HepG2 (cell line): ENCODE data around the gene TTC39B. TPM values are rescaled to one million over a fixed set of nuclear protein-coding genes. Genes with fewer than 3 reads are reported as not detected.

ENCODE experiments used
- ATAC-seq: fragments of 200-7000 bp; cut with Tn5 transposase; 3 replicates; pipeline ENCODE4 v1.9.1; 2020; ENCODE audit warnings: mild to moderate bottlenecking, moderate library complexity
- BruUV-seq: library from RNA; stranded (reverse); fragments of 400-500 nt; replicated peaks from 2 replicates; lab custom pipeline; 2021; lab: Mats Ljungman, UMichigan
- CTCF ChIA-PET: fragments of 300-600 bp; formaldehyde crosslinking; extraction: SDS; loops from one replicate; lab custom pipeline; 2021; ENCODE audit warnings: low total read pairs, inconsistent platforms, low intra/inter-chr PET ratio; lab: Yijun Ruan, JAX
- POLR2A ChIA-PET: fragments of 350-600 bp; sonication (Branson Sonifier 250); formaldehyde crosslinking; loops from one replicate; lab custom pipeline; 2020; ENCODE audit warnings: antibody characterized with exemption, inconsistent platforms; lab: Yijun Ruan, JAX
- DNase-seq: peaks from one replicate; pipeline ENCODE4 v3.0.0-alpha.2; 2015; ENCODE audit warnings: low spot score
- FAIRE-seq: peaks from 3 replicates; lab custom pipeline; 2011; peaks lifted over from hg19 to GRCh38; lab: Jason Lieb, UNC
- H2AFZ ChIP-seq: one replicate; pipeline ENCODE4 v1.6.1; 2011; ENCODE audit warnings: low read length, inconsistent platforms
- H3K27ac ChIP-seq: fragments of 300-600 bp; 3 replicates; pipeline ENCODE4 v1.8.0; 2011; ENCODE audit warnings: mixed run types, mild to moderate bottlenecking, mixed read lengths, low read length, inconsistent platforms; ENCODE audit not compliant: insufficient read depth; ENCODE audit errors: extremely low read length
- H3K27me3 ChIP-seq, 2 experiments: fragments of 200-600 bp in 1 of 2; 2 replicates in 1 of 2; 3 replicates in 1 of 2; pipeline versions ENCODE4 v1.6.0 to v1.8.0; 2011; ENCODE audit warnings: low read length in 2 of 2, mild to moderate bottlenecking in 2 of 2, moderate library complexity in 2 of 2, inconsistent platforms in 1 of 2; ENCODE audit not compliant: insufficient read depth in 2 of 2, control insufficient read depth in 1 of 2
- H3K36me3 ChIP-seq, 2 experiments: fragments of 200-600 bp in 1 of 2; replicated peaks in 1 of 2; 2 replicates in 1 of 2; 3 replicates in 1 of 2; pipeline versions ENCODE4 v1.5.1 to v1.8.0; 2011; ENCODE audit warnings: low read length in 2 of 2, inconsistent platforms in 1 of 2; ENCODE audit not compliant: insufficient read depth in 2 of 2, control insufficient read depth in 1 of 2
- H3K4me1 ChIP-seq: 2 replicates; pipeline ENCODE4 v1.5.1; 2012; ENCODE audit warnings: low read length, inconsistent platforms; ENCODE audit not compliant: insufficient read depth
- H3K4me2 ChIP-seq: 2 replicates; pipeline ENCODE4 v1.6.0; 2011; ENCODE audit warnings: low read depth, low read length, inconsistent platforms
- H3K4me3 ChIP-seq, 3 experiments: fragments of 200-600 bp in 1 of 3; sonication (generic), shearing (Covaris generic) in 1 of 3; replicated peaks in 1 of 3; 2 replicates each; pipeline ENCODE4 v1.5.1; 2011 to 2016; ENCODE audit warnings: low read length in 3 of 3, inconsistent platforms in 2 of 3, low read depth in 2 of 3, mild to moderate bottlenecking in 2 of 3, control low read depth in 1 of 3, mixed read lengths in 1 of 3; ENCODE audit not compliant: insufficient read depth in 1 of 3
- H3K79me2 ChIP-seq: one replicate; pipeline ENCODE4 v1.6.1; 2011; ENCODE audit warnings: low read length, inconsistent platforms; ENCODE audit not compliant: insufficient read depth
- H3K9ac ChIP-seq: 2 replicates; pipeline ENCODE4 v1.6.0; 2011; ENCODE audit warnings: mild to moderate bottlenecking, low read depth, low read length, inconsistent platforms; ENCODE audit not compliant: insufficient read depth
- H3K9me3 ChIP-seq: 2 replicates; pipeline ENCODE4 v1.5.1; 2012; ENCODE audit warnings: mild to moderate bottlenecking, low read length
- H4K20me1 ChIP-seq: 2 replicates; pipeline ENCODE4 v1.6.0; 2011; ENCODE audit warnings: inconsistent platforms, mild to moderate bottlenecking, low read length, moderate library complexity; ENCODE audit not compliant: insufficient read depth
- ATF7-NPFF ChIP-seq: sonication (generic); formaldehyde crosslinking; IDR thresholded peaks from 2 replicates; pipeline ENCODE4 v1.8.1; 2023; ENCODE audit warnings: mild to moderate bottlenecking, low read depth, missing genetic modification reagents, moderate library complexity
- EP300 ChIP-seq, 3 experiments: sonication (generic) in 1 of 3; formaldehyde crosslinking in 1 of 3; IDR thresholded peaks; 2 replicates each; pipeline versions ENCODE4 v1.5.1 to v1.6.1; 2011 to 2020; ENCODE audit warnings: low read depth in 2 of 3, low read length in 2 of 3, borderline replicate concordance in 1 of 3, improper control_type of control experiment in 1 of 3, mild to moderate bottlenecking in 1 of 3, missing genetic modification reagents in 1 of 3, moderate library complexity in 1 of 3
- MBNL3 ChIP-seq: fragments of 250-450 bp; sonication (Bioruptor Pico); conservative IDR thresholded peaks from 2 replicates; pipeline ENCODE4 v1.8.0; 2022; ENCODE audit warnings: mild to moderate bottlenecking, inconsistent platforms
- NFE2L1 ChIP-seq: sonication (generic); formaldehyde crosslinking; IDR thresholded peaks from 2 replicates; pipeline ENCODE4 v1.4.0; 2020; ENCODE audit warnings: missing genetic modification reagents, mild to moderate bottlenecking, borderline replicate concordance
- SAP130 ChIP-seq: IDR thresholded peaks from 2 replicates; pipeline ENCODE4 v1.6.1; 2016; ENCODE audit warnings: low read depth
- XBP1 ChIP-seq: sonication (generic); formaldehyde crosslinking; IDR thresholded peaks from 2 replicates; pipeline ENCODE4 v1.5.0; 2020; ENCODE audit warnings: missing genetic modification reagents
- ZFP1 ChIP-seq: IDR thresholded peaks from 2 replicates; pipeline ENCODE4 v1.6.1; 2016
- ZNF12 ChIP-seq: sonication (generic); formaldehyde crosslinking; IDR thresholded peaks from 2 replicates; pipeline ENCODE4 v1.5.0; 2020; ENCODE audit warnings: missing genetic modification reagents
- ZNF136 ChIP-seq: sonication (generic); formaldehyde crosslinking; IDR thresholded peaks from 2 replicates; pipeline ENCODE4 v1.8.1; 2022; ENCODE audit warnings: low read depth, mild to moderate bottlenecking, moderate library complexity, missing genetic modification reagents
- ZNF629 ChIP-seq: sonication (generic); formaldehyde crosslinking; conservative IDR thresholded peaks from 2 replicates; pipeline ENCODE4 v1.5.0; 2020; ENCODE audit warnings: missing genetic modification reagents
- ZNF724P ChIP-seq: sonication (generic); formaldehyde crosslinking; IDR thresholded peaks from 2 replicates; pipeline ENCODE4 v1.8.0; 2022; ENCODE audit warnings: missing genetic modification reagents, borderline replicate concordance
- WGBS: methylation state at CpG from one replicate; pipeline ENCODE4 v1.1.6; 2017; ENCODE audit warnings: low lambda C conversion rate; 5-methylcytosine and 5-hydroxymethylcytosine counted together
- in situ Hi-C: cut with HindIII; loops from 2 replicates; pipeline ENCODE4 v1.10.0; 2017; ENCODE audit warnings: low pct_unique_long_range_greater_than_20kb; ENCODE audit not compliant: extremely low pct_ligation_motif_present
- intact Hi-C: fragments of 100-400 bp; cut with micrococcal nuclease; formaldehyde crosslinking; loops from one replicate; pipeline ENCODE4 v1.10.0; 2022; ENCODE audit not compliant: unreplicated experiment
- polyA plus RNA-seq, 8 experiments: library from polyadenylated mRNA; depleted of rRNA in 3 of 8; stranded (reverse) in 7 of 8; unstranded in 1 of 8; fragments of >200 nt; fragmentation: Illumina TruSeq in 4 of 8; extraction: Trizol in 4 of 8; gene quantifications; 2 replicates each; pipeline versions ENCODE4 v1.2.1 to v1.2.3, GENCODE V29; 2011 to 2016; ENCODE audit warnings: low read depth in 4 of 8, missing spikeins in 1 of 8, mixed read lengths in 1 of 8; ENCODE audit not compliant: insufficient read depth in 1 of 8
- total RNA-seq, 5 experiments: library from RNA; depleted of rRNA; stranded (reverse); fragments of >200 nt; fragmentation: Illumina TruSeq; extraction: Trizol; gene quantifications; 2 replicates each; pipeline ENCODE4 v1.2.3, GENCODE V29; 2016; ENCODE audit warnings: low read depth in 1 of 5
- TF ChIP-seq, protein P1 (sequence below): sonication (generic); IDR thresholded peaks from 2 replicates; pipeline ENCODE4 v1.6.1; 2016; ENCODE audit warnings: low read depth, borderline replicate concordance
- TF ChIP-seq, protein P2 (sequence below): sonication (generic); formaldehyde crosslinking; IDR thresholded peaks from 2 replicates; pipeline ENCODE4 v1.8.0; 2022; ENCODE audit warnings: low read depth, missing genetic modification reagents
- TF ChIP-seq, protein P3 (sequence below): sonication (generic); formaldehyde crosslinking; IDR thresholded peaks from 2 replicates; pipeline ENCODE4; 2020; ENCODE audit warnings: missing genetic modification reagents, mild to moderate bottlenecking, borderline replicate concordance
- TF ChIP-seq, protein P4 (sequence below): IDR thresholded peaks from 2 replicates; pipeline ENCODE4 v1.6.1; 2018; ENCODE audit warnings: missing genetic modification reagents, mild to moderate bottlenecking, missing compliant biosample characterization
- TF ChIP-seq, protein P5 (sequence below): sonication (generic); formaldehyde crosslinking; IDR thresholded peaks from 2 replicates; pipeline ENCODE4 v1.4.0; 2020; ENCODE audit warnings: missing genetic modification reagents, borderline replicate concordance

Gene TTC39B
- total and polyA plus RNA-seq, 2 of the 13 experiments (the other 11 are each of a cell fraction or from before 2014, with no cell fraction given), result 14.3 to 19.4 TPM

DNA sequence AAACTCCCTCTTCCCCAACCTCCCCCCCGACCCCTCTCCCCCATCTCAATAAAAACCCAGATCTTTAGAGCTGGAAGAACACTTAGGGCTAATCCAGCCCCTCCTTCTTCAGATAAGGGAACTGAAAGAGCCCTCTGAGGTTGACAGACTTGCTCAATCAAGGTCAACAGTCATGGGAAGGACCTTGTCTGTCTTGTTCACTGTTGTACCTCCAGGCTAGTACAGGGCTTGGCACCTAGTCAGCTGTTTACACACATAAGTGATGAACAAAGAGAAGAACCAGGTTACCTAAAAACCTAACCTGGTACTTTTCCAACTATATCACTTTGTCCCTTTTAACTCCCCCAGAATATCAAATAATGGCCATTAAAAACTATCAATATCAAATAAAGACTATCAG is 2.4 kb downstream of the TTC39B start:
- peak; percentile 15 for FAIRE-seq
- ATAC-seq, result no peak
- no peak overlapping the region for H2AFZ ChIP-seq
- peaks cover 57% of the 10 kb centered on the region for H3K4me1 ChIP-seq
- ChIA-PET CTCF (no interaction called here), POLR2A (no interaction called here)
- no peak overlapping the region for H3K9ac ChIP-seq
- no peaks in the 10 kb centered on the region for H4K20me1 ChIP-seq
- intact Hi-C loops, result no loop called here
- no peaks in the 10 kb centered on the region for H3K27me3 ChIP-seq
- DNase-seq, result peak; percentile 27
- no peak overlapping the region for H3K4me3 ChIP-seq
- H3K36me3 ChIP-seq, result no peaks in the 10 kb centered on the region
- peak overlapping the region; percentile 2 for H3K27ac ChIP-seq
- H3K4me2 ChIP-seq, result peak overlapping the region; percentile 89
- peaks cover 41% of the 10 kb centered on the region for H3K79me2 ChIP-seq
- in situ Hi-C loops, result no loop called here
- WGBS, result 82% methylated on average over 1 of the region's 1 CpG
- H3K9me3 ChIP-seq, result no peaks in the 10 kb centered on the region
- BruUV-seq, result no TSS peak
- TF ChIP-seq, protein P1, sequence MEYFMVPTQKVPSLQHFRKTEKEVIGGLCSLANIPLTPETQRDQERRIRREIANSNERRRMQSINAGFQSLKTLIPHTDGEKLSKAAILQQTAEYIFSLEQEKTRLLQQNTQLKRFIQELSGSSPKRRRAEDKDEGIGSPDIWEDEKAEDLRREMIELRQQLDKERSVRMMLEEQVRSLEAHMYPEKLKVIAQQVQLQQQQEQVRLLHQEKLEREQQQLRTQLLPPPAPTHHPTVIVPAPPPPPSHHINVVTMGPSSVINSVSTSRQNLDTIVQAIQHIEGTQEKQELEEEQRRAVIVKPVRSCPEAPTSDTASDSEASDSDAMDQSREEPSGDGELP, result peak; percentile 51; the same call in 1 of the 2 replicates
- no peak for TF ChIP-seq SAP130 (CRISPR knock-in tag)
- TF ChIP-seq, protein P2, sequence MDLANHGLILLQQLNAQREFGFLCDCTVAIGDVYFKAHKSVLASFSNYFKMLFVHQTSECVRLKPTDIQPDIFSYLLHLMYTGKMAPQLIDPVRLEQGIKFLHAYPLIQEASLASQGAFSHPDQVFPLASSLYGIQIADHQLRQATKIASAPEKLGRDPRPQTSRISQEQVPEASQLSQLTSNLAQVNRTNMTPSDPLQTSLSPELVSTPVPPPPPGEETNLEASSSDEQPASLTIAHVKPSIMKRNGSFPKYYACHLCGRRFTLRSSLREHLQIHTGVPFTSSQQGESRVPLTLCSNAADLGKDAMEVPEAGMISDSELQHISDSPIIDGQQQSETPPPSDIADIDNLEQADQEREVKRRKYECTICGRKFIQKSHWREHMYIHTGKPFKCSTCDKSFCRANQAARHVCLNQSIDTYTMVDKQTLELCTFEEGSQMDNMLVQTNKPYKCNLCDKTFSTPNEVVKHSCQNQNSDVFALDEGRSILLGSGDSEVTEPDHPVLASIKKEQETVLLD (CRISPR knock-in tag), result no peak
- TF ChIP-seq EP300 (IDR thresholded peaks at IDR 0.05; ENCODE audit: low read depth in 2 of 2, low read length in 2 of 2), result peak in 1 of 2 experiments; percentile 37; a peak in 1 of 4 replicates
- TF ChIP-seq EP300 (CRISPR knock-in tag; IDR thresholded peaks at IDR 0.05; ENCODE audit: borderline replicate concordance), result no peak
- TF ChIP-seq, protein P3, sequence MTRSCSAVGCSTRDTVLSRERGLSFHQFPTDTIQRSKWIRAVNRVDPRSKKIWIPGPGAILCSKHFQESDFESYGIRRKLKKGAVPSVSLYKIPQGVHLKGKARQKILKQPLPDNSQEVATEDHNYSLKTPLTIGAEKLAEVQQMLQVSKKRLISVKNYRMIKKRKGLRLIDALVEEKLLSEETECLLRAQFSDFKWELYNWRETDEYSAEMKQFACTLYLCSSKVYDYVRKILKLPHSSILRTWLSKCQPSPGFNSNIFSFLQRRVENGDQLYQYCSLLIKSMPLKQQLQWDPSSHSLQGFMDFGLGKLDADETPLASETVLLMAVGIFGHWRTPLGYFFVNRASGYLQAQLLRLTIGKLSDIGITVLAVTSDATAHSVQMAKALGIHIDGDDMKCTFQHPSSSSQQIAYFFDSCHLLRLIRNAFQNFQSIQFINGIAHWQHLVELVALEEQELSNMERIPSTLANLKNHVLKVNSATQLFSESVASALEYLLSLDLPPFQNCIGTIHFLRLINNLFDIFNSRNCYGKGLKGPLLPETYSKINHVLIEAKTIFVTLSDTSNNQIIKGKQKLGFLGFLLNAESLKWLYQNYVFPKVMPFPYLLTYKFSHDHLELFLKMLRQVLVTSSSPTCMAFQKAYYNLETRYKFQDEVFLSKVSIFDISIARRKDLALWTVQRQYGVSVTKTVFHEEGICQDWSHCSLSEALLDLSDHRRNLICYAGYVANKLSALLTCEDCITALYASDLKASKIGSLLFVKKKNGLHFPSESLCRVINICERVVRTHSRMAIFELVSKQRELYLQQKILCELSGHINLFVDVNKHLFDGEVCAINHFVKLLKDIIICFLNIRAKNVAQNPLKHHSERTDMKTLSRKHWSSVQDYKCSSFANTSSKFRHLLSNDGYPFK (CRISPR knock-in tag), result no peak
- TF ChIP-seq ZFP1 (CRISPR knock-in tag), result no peak
- no peak for TF ChIP-seq ZNF629 (CRISPR knock-in tag)
- no peak for TF ChIP-seq ZNF136 (CRISPR knock-in tag)
- no peak for TF ChIP-seq NFE2L1 (CRISPR knock-in tag)
- TF ChIP-seq ATF7-NPFF, result no peak
- TF ChIP-seq ZNF724P (CRISPR knock-in tag), result no peak
- TF ChIP-seq, protein P4, sequence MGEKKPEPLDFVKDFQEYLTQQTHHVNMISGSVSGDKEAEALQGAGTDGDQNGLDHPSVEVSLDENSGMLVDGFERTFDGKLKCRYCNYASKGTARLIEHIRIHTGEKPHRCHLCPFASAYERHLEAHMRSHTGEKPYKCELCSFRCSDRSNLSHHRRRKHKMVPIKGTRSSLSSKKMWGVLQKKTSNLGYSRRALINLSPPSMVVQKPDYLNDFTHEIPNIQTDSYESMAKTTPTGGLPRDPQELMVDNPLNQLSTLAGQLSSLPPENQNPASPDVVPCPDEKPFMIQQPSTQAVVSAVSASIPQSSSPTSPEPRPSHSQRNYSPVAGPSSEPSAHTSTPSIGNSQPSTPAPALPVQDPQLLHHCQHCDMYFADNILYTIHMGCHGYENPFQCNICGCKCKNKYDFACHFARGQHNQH (CRISPR knock-in tag), result no peak
- TF ChIP-seq ZNF12, result no peak
- no peak for TF ChIP-seq XBP1 (CRISPR knock-in tag)
- TF ChIP-seq, protein P5, sequence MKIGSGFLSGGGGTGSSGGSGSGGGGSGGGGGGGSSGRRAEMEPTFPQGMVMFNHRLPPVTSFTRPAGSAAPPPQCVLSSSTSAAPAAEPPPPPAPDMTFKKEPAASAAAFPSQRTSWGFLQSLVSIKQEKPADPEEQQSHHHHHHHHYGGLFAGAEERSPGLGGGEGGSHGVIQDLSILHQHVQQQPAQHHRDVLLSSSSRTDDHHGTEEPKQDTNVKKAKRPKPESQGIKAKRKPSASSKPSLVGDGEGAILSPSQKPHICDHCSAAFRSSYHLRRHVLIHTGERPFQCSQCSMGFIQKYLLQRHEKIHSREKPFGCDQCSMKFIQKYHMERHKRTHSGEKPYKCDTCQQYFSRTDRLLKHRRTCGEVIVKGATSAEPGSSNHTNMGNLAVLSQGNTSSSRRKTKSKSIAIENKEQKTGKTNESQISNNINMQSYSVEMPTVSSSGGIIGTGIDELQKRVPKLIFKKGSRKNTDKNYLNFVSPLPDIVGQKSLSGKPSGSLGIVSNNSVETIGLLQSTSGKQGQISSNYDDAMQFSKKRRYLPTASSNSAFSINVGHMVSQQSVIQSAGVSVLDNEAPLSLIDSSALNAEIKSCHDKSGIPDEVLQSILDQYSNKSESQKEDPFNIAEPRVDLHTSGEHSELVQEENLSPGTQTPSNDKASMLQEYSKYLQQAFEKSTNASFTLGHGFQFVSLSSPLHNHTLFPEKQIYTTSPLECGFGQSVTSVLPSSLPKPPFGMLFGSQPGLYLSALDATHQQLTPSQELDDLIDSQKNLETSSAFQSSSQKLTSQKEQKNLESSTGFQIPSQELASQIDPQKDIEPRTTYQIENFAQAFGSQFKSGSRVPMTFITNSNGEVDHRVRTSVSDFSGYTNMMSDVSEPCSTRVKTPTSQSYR (CRISPR knock-in tag), result no peak
- TF ChIP-seq MBNL3 (CRISPR knock-in tag), result no peak
